ENCODE results near the gene ATP8A1. TPM values are rescaled to one million over a fixed set of nuclear protein-coding genes. Genes with fewer than 3 reads are reported as not detected.

The ATP8A1 gene
- total RNA-seq, 1 donor from 2014 or later: 278 TPM

GRCh38 chr4:42512226-42512625 lies 144.7 kb downstream of the ATP8A1 start:
- Mint-ChIP-seq H3K27ac (ENCODE audit: unreplicated experiment) (no peak overlapping the region), H3K9me3 (ENCODE audit: unreplicated experiment) (peaks cover 2% of the 10 kb centered on the region), H3K4me3 (ENCODE audit: unreplicated experiment) (no peak overlapping the region), H3K27me3 (ENCODE audit: unreplicated experiment) (no peaks in the 10 kb centered on the region), H3K4me1 (ENCODE audit: low read depth, unreplicated experiment) (no peaks in the 10 kb centered on the region), H3K36me3 (ENCODE audit: unreplicated experiment) (no peaks in the 10 kb centered on the region)
- DNase-seq: no peak
- TF ChIP-seq, protein P1, sequence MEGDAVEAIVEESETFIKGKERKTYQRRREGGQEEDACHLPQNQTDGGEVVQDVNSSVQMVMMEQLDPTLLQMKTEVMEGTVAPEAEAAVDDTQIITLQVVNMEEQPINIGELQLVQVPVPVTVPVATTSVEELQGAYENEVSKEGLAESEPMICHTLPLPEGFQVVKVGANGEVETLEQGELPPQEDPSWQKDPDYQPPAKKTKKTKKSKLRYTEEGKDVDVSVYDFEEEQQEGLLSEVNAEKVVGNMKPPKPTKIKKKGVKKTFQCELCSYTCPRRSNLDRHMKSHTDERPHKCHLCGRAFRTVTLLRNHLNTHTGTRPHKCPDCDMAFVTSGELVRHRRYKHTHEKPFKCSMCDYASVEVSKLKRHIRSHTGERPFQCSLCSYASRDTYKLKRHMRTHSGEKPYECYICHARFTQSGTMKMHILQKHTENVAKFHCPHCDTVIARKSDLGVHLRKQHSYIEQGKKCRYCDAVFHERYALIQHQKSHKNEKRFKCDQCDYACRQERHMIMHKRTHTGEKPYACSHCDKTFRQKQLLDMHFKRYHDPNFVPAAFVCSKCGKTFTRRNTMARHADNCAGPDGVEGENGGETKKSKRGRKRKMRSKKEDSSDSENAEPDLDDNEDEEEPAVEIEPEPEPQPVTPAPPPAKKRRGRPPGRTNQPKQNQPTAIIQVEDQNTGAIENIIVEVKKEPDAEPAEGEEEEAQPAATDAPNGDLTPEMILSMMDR (IDR thresholded peaks at IDR 0.05; ENCODE audit: partially characterized antibody, unreplicated experiment): no peak

DNA sequence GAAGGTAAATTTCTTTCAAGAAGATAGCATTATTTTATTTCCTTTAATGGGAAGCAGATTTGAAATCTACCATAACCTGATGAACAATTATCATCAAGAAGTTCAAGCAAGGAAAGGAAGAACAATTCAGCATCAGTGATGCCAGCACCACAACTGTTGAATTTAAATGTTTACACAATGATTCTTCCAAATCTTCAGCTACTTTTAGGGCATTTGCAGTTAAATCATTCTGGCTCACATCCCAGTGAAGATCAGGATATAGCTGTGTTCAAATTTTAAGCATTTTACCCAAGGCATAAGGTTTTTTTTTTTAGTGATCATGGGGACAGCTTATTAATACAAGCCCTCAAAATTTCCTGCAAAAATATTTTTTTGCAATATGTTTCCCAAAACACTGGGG lies 146.7 kb downstream of the ATP8A1 start:
- no peak overlapping the region for H3K4me3 Mint-ChIP-seq (ENCODE audit: unreplicated experiment)
- H3K27me3 Mint-ChIP-seq (ENCODE audit: unreplicated experiment): no peaks in the 10 kb centered on the region
- no peak overlapping the region for H3K27ac Mint-ChIP-seq (ENCODE audit: unreplicated experiment)
- peaks cover 2% of the 10 kb centered on the region for H3K9me3 Mint-ChIP-seq (ENCODE audit: unreplicated experiment)
- H3K36me3 Mint-ChIP-seq (ENCODE audit: unreplicated experiment): no peaks in the 10 kb centered on the region
- DNase-seq: no peak
- TF ChIP-seq, protein P1 (IDR thresholded peaks at IDR 0.05; ENCODE audit: partially characterized antibody, unreplicated experiment): no peak
- H3K4me1 Mint-ChIP-seq (ENCODE audit: low read depth, unreplicated experiment): no peaks in the 10 kb centered on the region

DNA sequence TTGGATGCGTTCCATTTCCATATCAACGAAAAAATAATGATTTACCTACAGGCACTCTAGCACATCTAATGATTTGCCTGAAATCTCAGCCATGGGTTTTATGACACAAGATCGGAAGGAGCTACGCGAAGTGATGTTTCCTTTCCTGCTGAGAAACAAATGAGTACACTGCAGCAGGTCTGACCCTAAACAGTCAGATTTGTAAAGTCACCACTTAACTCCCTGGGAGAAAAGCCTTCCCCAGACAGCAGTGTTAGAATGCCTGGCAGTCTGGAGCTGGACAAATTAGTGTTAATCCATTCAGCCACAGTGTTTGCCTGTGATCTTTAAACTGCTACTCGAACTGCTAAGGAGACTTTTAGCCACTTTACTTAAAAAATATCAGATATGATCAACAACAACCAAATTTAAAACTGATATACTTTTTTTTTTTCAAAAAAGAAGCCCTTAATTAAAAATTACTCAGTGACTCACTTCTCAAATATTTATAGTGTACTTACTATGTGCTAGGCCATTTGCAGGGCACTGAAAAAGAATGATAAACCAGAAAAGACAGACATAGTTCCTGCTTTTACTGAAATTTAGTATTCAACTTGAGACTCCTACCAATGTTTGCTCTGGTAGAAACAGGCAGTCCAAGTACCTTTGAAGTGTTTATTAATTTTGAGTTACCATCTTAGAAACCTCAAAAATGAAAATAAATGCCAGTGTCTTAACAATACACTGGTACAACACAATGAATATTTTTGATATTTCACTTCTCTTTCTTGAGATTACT lies 155.1 kb downstream of the ATP8A1 start:
- H3K27ac Mint-ChIP-seq (ENCODE audit: unreplicated experiment): no peak overlapping the region
- DNase-seq: no peak
- TF ChIP-seq, protein P1 (IDR thresholded peaks at IDR 0.05; ENCODE audit: partially characterized antibody, unreplicated experiment): no peak
- peaks cover 6% of the 10 kb centered on the region for H3K9me3 Mint-ChIP-seq (ENCODE audit: unreplicated experiment)
- peaks cover 5% of the 10 kb centered on the region for H3K4me1 Mint-ChIP-seq (ENCODE audit: low read depth, unreplicated experiment)
- no peaks in the 10 kb centered on the region for H3K27me3 Mint-ChIP-seq (ENCODE audit: unreplicated experiment)
- peaks cover 14% of the 10 kb centered on the region for H3K36me3 Mint-ChIP-seq (ENCODE audit: unreplicated experiment)
- H3K4me3 Mint-ChIP-seq (ENCODE audit: unreplicated experiment): no peak overlapping the region

- H3K36me3 Mint-ChIP-seq (ENCODE audit: unreplicated experiment): peaks cover 4% of the 10 kb centered on the region
- H3K4me3 Mint-ChIP-seq (ENCODE audit: unreplicated experiment): no peak overlapping the region
- TF ChIP-seq, protein P1 (IDR thresholded peaks at IDR 0.05; ENCODE audit: partially characterized antibody, unreplicated experiment): no peak
- peaks cover 4% of the 10 kb centered on the region for H3K9me3 Mint-ChIP-seq (ENCODE audit: unreplicated experiment)
- no peaks in the 10 kb centered on the region for H3K27me3 Mint-ChIP-seq (ENCODE audit: unreplicated experiment)
- DNase-seq: no peak
- H3K27ac Mint-ChIP-seq (ENCODE audit: unreplicated experiment): no peak overlapping the region
- H3K4me1 Mint-ChIP-seq (ENCODE audit: low read depth, unreplicated experiment): peaks cover 13% of the 10 kb centered on the region
These were observed 158.9 kb downstream of the ATP8A1 start for GRCh38 chr4:42498040-42498439.

DNA sequence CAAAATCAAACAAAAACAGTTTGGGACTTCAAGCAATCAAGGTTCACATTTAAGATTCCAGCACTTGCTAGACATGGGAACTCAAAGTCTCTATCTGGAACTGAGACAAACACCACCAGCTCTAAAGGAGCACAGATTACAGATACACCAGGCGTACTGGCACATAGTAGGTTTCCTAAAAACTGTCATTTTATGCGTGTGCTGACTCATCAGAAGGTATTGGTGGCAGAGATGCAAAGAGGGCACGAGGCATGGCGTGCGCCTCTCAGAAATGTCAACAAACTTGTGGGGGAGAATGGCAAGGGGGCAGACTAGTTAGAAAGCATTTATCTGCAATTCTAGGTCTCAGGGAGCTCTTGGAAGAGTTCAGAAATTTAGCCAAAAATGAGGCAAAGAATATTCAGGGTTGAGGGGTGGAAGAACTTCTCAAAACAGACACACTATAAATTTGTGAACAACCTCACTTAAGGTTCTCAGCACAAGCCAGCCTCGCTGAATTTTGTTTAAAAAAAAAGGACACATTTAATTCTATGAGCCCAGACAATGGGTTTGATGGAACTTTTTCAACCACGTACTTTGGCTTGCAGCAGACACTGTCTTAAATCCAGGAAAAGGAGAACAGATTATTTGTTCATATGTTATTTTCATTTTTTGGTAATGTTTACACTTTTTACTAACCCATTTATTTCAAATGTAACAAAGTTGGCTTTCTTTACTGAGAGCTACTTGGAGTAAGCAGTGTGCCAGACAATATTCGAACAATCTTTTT lies 159.6 kb downstream of the ATP8A1 start:
- DNase-seq: no peak
- Mint-ChIP-seq H3K9me3 (ENCODE audit: unreplicated experiment) (peaks cover 4% of the 10 kb centered on the region), H3K36me3 (ENCODE audit: unreplicated experiment) (peaks cover 4% of the 10 kb centered on the region), H3K4me3 (ENCODE audit: unreplicated experiment) (no peak overlapping the region), H3K27me3 (ENCODE audit: unreplicated experiment) (no peaks in the 10 kb centered on the region), H3K27ac (ENCODE audit: unreplicated experiment) (no peak overlapping the region), H3K4me1 (ENCODE audit: low read depth, unreplicated experiment) (peaks cover 13% of the 10 kb centered on the region)
- TF ChIP-seq, protein P1 (IDR thresholded peaks at IDR 0.05; ENCODE audit: partially characterized antibody, unreplicated experiment): no peak
